ENCODE data around the gene DCTPP1. TPM values are rescaled to one million over a fixed set of nuclear protein-coding genes. Genes with fewer than 3 reads are reported as not detected.

Gene DCTPP1
- polyA plus RNA-seq, 2 of the 4 experiments (the other 2 are of a cell fraction) = 105 to 121 TPM

GRCh38 chr16:30445408-30446202 is 15.8 kb upstream of the DCTPP1 start, which contains the start of gene SEPHS2:
TSS of gene SEPHS2 (minus strand) at chr16:30445874. CDS start at chr16:30445727, 147 bp downstream.
- ChIA-PET POLR2A (interaction anchor here (0.6 to 2.5 kb wide), 9 partner anchors 10 to 188 kb away, joined by 3 to 11 read pairs (median 5); partner anchors contain the start of genes DCTPP1, ZNF689 and ZNF747), CTCF (interaction anchor here (0.8 to 6.7 kb wide), 8 partner anchors 15 to 353 kb away, joined by 3 to 36 read pairs (median 4); partner anchors contain the start of gene DCTPP1)
- H3K9me3 ChIP-seq = no peaks in the 10 kb centered on the region
- FAIRE-seq (no peak), ATAC-seq (peak; percentile 94 to 95), DNase-seq (ENCODE audit: low read depth in 1 of 2, low spot score in 1 of 2) (peak; percentile 92 to 98)
- peaks cover 19% of the 10 kb centered on the region for H3K4me1 ChIP-seq
- H3K27ac ChIP-seq = peak within 1 kb of the TSS; percentile 91 to 99
- TF ChIP-seq MAX (IDR thresholded peaks at IDR 0.05) = peak; percentile 93
- TF ChIP-seq EHMT2 (IDR thresholded peaks at IDR 0.05; ENCODE audit: low read depth) = no peak
- TF ChIP-seq REST (IDR thresholded peaks at IDR 0.05) = peak; percentile 56; the same call in 1 of the 2 replicates
- TF ChIP-seq CEBPB (IDR thresholded peaks at IDR 0.05) = peak; percentile 89 to 92
- TF ChIP-seq PHF8 (IDR thresholded peaks at IDR 0.05; ENCODE audit: borderline replicate concordance, low read depth) = peak; percentile 97
- peak; percentile 96 for TF ChIP-seq BCL3 (IDR thresholded peaks at IDR 0.05)
- TF ChIP-seq KDM1A (IDR thresholded peaks at IDR 0.05; ENCODE audit: low read depth) = no peak
- peak; percentile 51; the same call in 1 of the 2 replicates for TF ChIP-seq MYC (IDR thresholded peaks at IDR 0.05; ENCODE audit: borderline replicate concordance, low read length)
- TF ChIP-seq JUN (IDR thresholded peaks at IDR 0.05) = peak; percentile 44 to 90; a peak in 3 of 5 replicates
- no peak; the same call in 1 of the 2 replicates for TF ChIP-seq HMGXB4 (CRISPR knock-in tag; IDR thresholded peaks at IDR 0.05; ENCODE audit: borderline replicate concordance)
- peak; percentile 40 for TF ChIP-seq CTCF (IDR thresholded peaks at IDR 0.05)
- TF ChIP-seq PBX3 (IDR thresholded peaks at IDR 0.05) = peak; percentile 97
- TF ChIP-seq HES2 (IDR thresholded peaks at IDR 0.05) = peak; percentile 47; the same call in 1 of the 2 replicates
- TF ChIP-seq MAZ (IDR thresholded peaks at IDR 0.05; ENCODE audit: borderline replicate concordance, low read depth, low read length) = no peak
- TF ChIP-seq RAD21 (conservative IDR thresholded peaks at IDR 0.05 in 1 of 2, IDR thresholded peaks at IDR 0.05 in 1 of 2) = peak in 1 of 2 experiments; percentile 18; a peak in 1 of 5 replicates
- peak; percentile 74 for TF ChIP-seq E2F6 (IDR thresholded peaks at IDR 0.05; ENCODE audit: borderline replicate concordance, low read depth)
- TF ChIP-seq SMC3 (IDR thresholded peaks at IDR 0.05) = peak; percentile 22; the same call in 1 of the 3 replicates
- peak; percentile 92 for TF ChIP-seq BHLHE40 (IDR thresholded peaks at IDR 0.05; ENCODE audit: low read depth, low read length)
- TF ChIP-seq USF2 (IDR thresholded peaks at IDR 0.05) = peak; percentile 87
- TF ChIP-seq POLR2A (IDR thresholded peaks at IDR 0.05; ENCODE audit: low read length) = peak; percentile 79
- peak; percentile 9; the same call in 1 of the 2 replicates for TF ChIP-seq HOXB13 (CRISPR knock-in tag; IDR thresholded peaks at IDR 0.05; ENCODE audit: low read depth)
- 1% methylated on average over 39 of the region's 59 CpGs for WGBS (ENCODE audit: missing lambda C conversion rate)
- peak within 1 kb of the TSS; percentile 83 for H3K4me2 ChIP-seq
- H3K4me3 ChIP-seq = peak within 1 kb of the TSS; percentile 84

All from A549 (cell line).